Stimulated activated naive B cell treated with anti-CD40 and anti-IgM and Interleukin-4, amounts not matched to agents 10 μg/mL and 1 μg/mL and 100 μg/mL, for 72 hours (primary cell): ENCODE results near the gene RPS18.
A peak's percentile ranks its signal among the peaks of the same experiment; 100 is the strongest.
"Not testable (repeated sequence)": the region's sequence is repeated elsewhere in the genome, so short reads cannot be mapped to it uniquely, and the experiment has no call there.

ENCODE experiments used
- ATAC-seq, 2 donors: fragments of 150-1000 bp; cut with Tn5 transposase; replicated peaks; 2 replicates each; pipeline ENCODE4 v1.10.0; 2021; ENCODE audit warnings: moderate library complexity in 1 of 2
- DNase-seq: peaks from one replicate; pipeline ENCODE4 v3.0.0; 2021
- H3K27ac Mint-ChIP-seq: one replicate; pipeline ENCODE4 v1.8.0; 2022; ENCODE audit warnings: mild to moderate bottlenecking, mixed read lengths
- H3K27me3 Mint-ChIP-seq, 2 donors: one replicate each; pipeline ENCODE4 v1.8.0; 2022; ENCODE audit warnings: mixed read lengths in 2 of 2
- H3K36me3 Mint-ChIP-seq, 2 donors: one replicate each; pipeline ENCODE4 v1.8.0; 2022; ENCODE audit warnings: mixed read lengths in 2 of 2, mild to moderate bottlenecking in 1 of 2
- H3K4me1 Mint-ChIP-seq, 2 donors: one replicate each; pipeline ENCODE4 v1.8.0; 2022; ENCODE audit warnings: mixed read lengths in 2 of 2, mild to moderate bottlenecking in 1 of 2
- H3K4me3 Mint-ChIP-seq, 2 donors: one replicate each; pipeline ENCODE4 v1.8.0; 2022; ENCODE audit warnings: mild to moderate bottlenecking in 2 of 2, mixed read lengths in 2 of 2, moderate library complexity in 1 of 2
- H3K9me3 Mint-ChIP-seq, 2 donors: one replicate each; pipeline ENCODE4 v1.8.0; 2022; ENCODE audit warnings: mixed read lengths in 2 of 2, mild to moderate bottlenecking in 1 of 2

RPS18 gene

GRCh38 chr6:33276864-33277662 lies 5.2 kb downstream of the RPS18 start, which contains the start of gene B3GALT4:
Gene B3GALT4 (plus strand): TSS chr6:33277123. CDS start chr6:33277420, 297 bp downstream.
- no peaks in the 10 kb centered on the region for H3K27me3 Mint-ChIP-seq
- H3K4me3 Mint-ChIP-seq: peak within 1 kb of the TSS; percentile 99
- H3K36me3 Mint-ChIP-seq: peaks cover 58 to 59% of the 10 kb centered on the region in 2 donors
- DNase-seq (peak; percentile 86), ATAC-seq (peak; percentile 76 to 79)
- peaks cover 44 to 82% of the 10 kb centered on the region in 2 donors for H3K4me1 Mint-ChIP-seq
- H3K27ac Mint-ChIP-seq: peak within 1 kb of the TSS; percentile 100
- H3K9me3 Mint-ChIP-seq: no peaks in the 10 kb centered on the region

GRCh38 chr6:33277663-33278391 lies 6.0 kb downstream of the RPS18 start:
- ATAC-seq (peak; percentile 30 to 31), DNase-seq (peak; percentile 27)
- H3K27ac Mint-ChIP-seq: peak overlapping the region; percentile 97
- peaks cover 53 to 58% of the 10 kb centered on the region in 2 donors for H3K36me3 Mint-ChIP-seq
- H3K27me3 Mint-ChIP-seq: no peaks in the 10 kb centered on the region
- H3K4me3 Mint-ChIP-seq: peak overlapping the region; percentile 89 to 99
- peaks cover 41 to 77% of the 10 kb centered on the region in 2 donors for H3K4me1 Mint-ChIP-seq
- no peaks in the 10 kb centered on the region for H3K9me3 Mint-ChIP-seq

- ATAC-seq: no peak
- Mint-ChIP-seq H3K4me3 (peak overlapping the region in 1 of 2 donors; percentile 99), H3K9me3 (no peaks in the 10 kb centered on the region), H3K36me3 (peaks cover 48 to 55% of the 10 kb centered on the region in 2 donors), H3K27ac (peak overlapping the region; percentile 82), H3K27me3 (no peaks in the 10 kb centered on the region), H3K4me1 (peaks cover 39 to 72% of the 10 kb centered on the region in 2 donors)
- DNase-seq: no peak
Measured at GRCh38 chr6:33278392-33278741, 6.5 kb downstream of the RPS18 start.

GRCh38 chr6:33278810-33279209 lies 6.9 kb downstream of the RPS18 start:
- peaks cover 38 to 68% of the 10 kb centered on the region in 2 donors for H3K4me1 Mint-ChIP-seq
- H3K27ac Mint-ChIP-seq: peak overlapping the region; percentile 82
- H3K27me3 Mint-ChIP-seq: no peaks in the 10 kb centered on the region
- DNase-seq (no peak), ATAC-seq (no peak)
- H3K4me3 Mint-ChIP-seq: no peak overlapping the region
- H3K36me3 Mint-ChIP-seq: peaks cover 44 to 50% of the 10 kb centered on the region in 2 donors
- H3K9me3 Mint-ChIP-seq: no peaks in the 10 kb centered on the region

- H3K4me3 Mint-ChIP-seq: no peak overlapping the region
- no peak for ATAC-seq
Measured at GRCh38 chr6:33279257-33279695, 7.4 kb downstream of the RPS18 start.

GRCh38 chr6:33279971-33280511 lies 8.2 kb downstream of the RPS18 start:
- peaks cover 36 to 42% of the 10 kb centered on the region in 2 donors for H3K36me3 Mint-ChIP-seq
- peak overlapping the region; percentile 85 for H3K27ac Mint-ChIP-seq
- H3K27me3 Mint-ChIP-seq: no peaks in the 10 kb centered on the region
- DNase-seq (no peak), ATAC-seq (no peak)
- no peak overlapping the region for H3K4me3 Mint-ChIP-seq
- H3K9me3 Mint-ChIP-seq: no peaks in the 10 kb centered on the region
- H3K4me1 Mint-ChIP-seq: peaks cover 28 to 56% of the 10 kb centered on the region in 2 donors

More at GRCh38 chr6:33279257-33279695, 7.4 kb downstream of the RPS18 start:
- Mint-ChIP-seq H3K27me3 (no peaks in the 10 kb centered on the region), H3K9me3 (no peaks in the 10 kb centered on the region), H3K27ac (peak overlapping the region; percentile 69), H3K36me3 (peaks cover 43 to 48% of the 10 kb centered on the region in 2 donors), H3K4me1 (peaks cover 36 to 63% of the 10 kb centered on the region in 2 donors)
- no peak for DNase-seq

DNA sequence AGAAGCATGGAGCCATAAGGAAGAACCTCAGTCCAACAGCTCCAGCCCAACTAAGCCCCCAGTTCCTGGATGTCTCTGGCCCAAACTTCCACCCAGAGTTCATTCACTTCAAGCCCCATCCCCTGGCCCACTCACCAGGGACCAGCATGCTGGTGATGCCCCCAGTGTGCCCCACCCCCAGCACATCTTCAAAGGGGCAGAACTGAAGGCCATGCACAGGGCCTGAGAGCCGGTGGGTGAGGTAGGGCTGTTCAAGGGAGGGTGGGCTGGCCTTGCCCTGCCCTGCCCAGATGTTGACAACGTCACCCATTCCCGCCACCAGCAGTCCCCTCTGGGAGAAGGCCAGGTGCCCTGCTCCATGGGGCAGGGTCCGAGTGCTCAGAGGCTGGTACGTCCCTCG lies 8.7 kb downstream of the RPS18 start:
- Mint-ChIP-seq H3K27ac (peak overlapping the region; percentile 85), H3K4me1 (peaks cover 26 to 51% of the 10 kb centered on the region in 2 donors), H3K27me3 (no peaks in the 10 kb centered on the region), H3K4me3 (no peak overlapping the region), H3K36me3 (peaks cover 32 to 37% of the 10 kb centered on the region in 2 donors), H3K9me3 (no peaks in the 10 kb centered on the region)
- ATAC-seq (no peak), DNase-seq (no peak)

DNA sequence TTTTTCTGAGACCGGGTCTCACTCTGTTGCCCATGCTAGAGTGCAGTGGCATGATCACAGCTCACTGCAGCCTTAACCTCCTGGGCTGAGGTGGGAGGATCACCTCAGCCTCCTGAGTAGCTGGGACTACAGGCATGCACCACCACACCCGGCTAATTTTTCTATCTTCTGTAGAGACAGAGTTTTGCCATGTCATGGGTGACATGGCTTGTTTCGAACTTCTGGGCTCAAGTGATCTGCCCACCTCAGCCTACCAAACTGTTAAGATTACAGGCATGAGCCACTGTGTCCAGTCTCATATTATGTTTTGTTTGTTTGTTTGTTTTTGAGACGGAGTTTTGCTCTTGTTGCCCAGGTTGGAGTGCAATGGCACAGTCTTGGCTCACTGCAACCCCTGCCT lies 13.3 kb downstream of the RPS18 start:
- H3K27ac Mint-ChIP-seq, H3K27me3 Mint-ChIP-seq, ATAC-seq, H3K4me3 Mint-ChIP-seq, DNase-seq, H3K9me3 Mint-ChIP-seq: not testable (repeated sequence)
- Mint-ChIP-seq H3K4me1 (peaks cover 23 to 35% of the 10 kb centered on the region in 2 donors), H3K36me3 (peaks cover 20 to 46% of the 10 kb centered on the region in 2 donors)

DNA sequence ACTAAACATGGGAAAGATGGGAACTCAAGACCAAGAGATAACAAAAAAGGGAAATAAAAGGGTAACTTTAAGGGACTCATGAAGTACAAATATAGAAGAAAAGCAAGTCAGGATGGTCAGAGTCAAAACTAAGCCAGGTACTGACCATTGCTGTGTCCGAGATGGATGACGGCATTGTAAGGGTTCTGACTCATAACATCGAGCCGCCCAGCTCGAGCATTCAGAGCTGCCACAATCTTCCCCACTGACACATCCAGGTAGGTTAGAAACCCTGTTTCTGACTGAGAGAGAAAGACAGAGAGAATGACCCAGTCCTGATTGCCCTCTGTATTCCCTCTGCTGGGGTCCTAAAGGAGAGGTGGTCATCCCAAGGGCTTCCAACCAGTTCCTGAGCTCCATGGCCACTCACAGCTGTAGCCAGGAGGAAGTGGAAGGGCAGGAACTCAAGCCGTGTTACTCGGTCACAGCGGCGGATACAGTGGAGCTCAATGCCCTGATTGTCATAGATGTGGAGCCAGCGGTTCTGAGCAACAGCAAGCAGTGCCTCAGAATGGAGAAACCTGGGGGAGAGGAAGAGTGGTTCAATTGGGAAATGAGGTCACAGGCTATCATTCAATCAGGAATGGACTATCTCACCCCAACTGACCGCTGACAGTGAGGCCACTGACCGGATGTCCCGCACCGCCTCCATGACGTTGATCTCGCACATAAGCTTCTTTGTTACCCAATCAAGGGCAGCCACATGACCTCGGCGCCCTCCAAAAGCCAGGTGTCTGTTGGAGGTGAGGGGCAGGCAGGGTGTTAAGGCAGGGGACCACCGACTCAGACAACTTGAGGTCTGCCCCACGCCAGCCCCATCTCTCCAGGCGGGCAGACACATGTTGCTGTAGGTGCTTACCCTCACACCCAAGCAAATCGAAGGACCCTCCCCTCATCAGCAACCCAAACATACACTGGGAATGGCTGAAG lies 15.4 kb downstream of the RPS18 start:
- no peaks in the 10 kb centered on the region for H3K27me3 Mint-ChIP-seq
- ATAC-seq (no peak), DNase-seq (no peak)
- H3K4me1 Mint-ChIP-seq: peaks cover 30 to 40% of the 10 kb centered on the region in 2 donors
- H3K9me3 Mint-ChIP-seq: no peaks in the 10 kb centered on the region
- peaks cover 20 to 53% of the 10 kb centered on the region in 2 donors for H3K36me3 Mint-ChIP-seq
- peak overlapping the region; percentile 87 to 100 for H3K4me3 Mint-ChIP-seq
- peak overlapping the region; percentile 44 for H3K27ac Mint-ChIP-seq

DNA sequence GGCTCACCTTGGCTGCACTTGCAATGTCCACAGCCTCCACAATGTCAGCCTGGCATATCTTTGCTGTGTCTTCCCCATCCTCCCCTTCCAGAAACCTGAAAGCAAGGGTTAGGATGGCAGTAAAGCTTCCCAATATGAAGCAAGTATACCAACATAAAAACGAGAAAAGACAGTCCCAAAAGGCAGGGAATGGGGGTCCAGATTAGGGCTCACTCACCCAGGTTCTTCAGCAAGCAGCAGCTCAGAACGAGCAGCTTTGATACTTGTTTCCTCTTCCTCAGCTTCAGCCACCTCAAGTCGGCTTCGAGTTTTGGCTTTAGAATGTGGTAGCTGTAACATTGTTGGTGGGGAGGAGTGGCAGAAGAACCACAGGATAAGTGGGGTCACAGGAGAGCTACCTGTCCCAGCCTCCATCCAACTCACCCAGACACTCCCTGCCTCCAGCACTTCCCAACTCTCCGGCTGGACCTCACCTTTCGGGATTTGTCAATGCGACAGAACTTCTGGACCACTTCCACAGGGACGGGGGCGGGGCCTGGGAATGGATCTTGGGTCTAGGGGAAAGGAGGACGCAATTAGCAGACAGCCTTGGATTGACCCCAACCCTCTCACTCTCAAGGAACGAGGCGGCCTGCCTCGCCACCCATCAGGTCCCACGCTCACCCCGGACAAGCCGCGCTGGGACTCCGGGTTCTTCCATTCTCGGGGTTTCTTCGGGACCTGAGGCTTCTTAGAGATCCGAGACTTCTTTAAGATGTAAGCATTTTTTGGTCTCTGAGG lies 16.5 kb downstream of the RPS18 start:
- no peaks in the 10 kb centered on the region for H3K27me3 Mint-ChIP-seq

DNA sequence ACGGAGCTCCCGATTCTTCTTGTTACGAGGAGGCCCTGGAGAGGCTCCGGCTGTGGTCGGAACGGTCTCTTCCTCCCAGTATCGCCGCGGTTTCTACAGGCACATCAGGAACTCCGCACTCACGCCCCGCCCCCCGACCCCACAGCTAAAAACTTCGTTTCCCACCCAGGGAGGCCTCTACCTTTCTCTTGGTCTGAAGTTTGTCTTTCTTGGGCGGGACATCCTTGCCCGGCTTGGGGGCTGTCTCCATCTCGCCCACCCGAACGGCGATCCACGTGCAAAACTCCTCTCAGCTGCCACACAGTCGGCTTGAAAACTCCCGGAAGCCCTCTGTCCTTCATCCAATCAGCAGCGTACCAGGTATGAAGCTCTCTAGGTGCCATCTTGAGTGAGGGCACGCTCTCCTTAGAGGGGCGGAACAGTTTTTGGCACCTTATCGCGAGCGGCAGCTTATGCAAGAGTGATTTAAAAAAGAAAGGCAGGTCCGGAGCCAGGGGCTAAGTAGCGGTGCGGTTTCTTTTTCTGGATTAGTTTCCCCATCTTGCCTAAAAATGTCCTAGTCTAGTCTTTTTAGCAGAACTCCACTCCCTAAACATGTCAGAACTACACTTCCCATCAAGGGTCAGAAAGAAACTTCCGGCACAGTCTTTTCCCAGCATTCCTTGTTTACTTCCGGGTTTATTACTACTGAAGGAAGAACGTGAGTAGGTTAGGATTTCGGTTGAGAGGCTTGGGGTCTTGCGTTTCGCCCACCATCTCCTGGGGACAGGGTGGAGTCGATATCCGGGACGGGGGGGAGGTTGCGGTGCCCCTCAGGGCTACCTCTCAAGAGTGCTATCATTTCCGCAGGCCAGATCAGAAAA lies 17.3 kb downstream of the RPS18 start, which contains the start of the genes PFDN6 and WDR46:
Gene PFDN6 (plus strand): TSS at position 681 of the 863 bp plus-strand sequence. CDS start 256 bp downstream, outside the sequence.
Gene WDR46 (minus strand): TSS at position 319 of the 863 bp plus-strand sequence. CDS start 69 bp downstream, at position 250.
- peaks cover 27 to 60% of the 10 kb centered on the region in 2 donors for H3K36me3 Mint-ChIP-seq
- H3K9me3 Mint-ChIP-seq: no peaks in the 10 kb centered on the region
- ATAC-seq: peak; percentile 98
- peak within 1 kb of the TSS; percentile 99 for H3K27ac Mint-ChIP-seq
- peaks cover 33 to 40% of the 10 kb centered on the region in 2 donors for H3K4me1 Mint-ChIP-seq
- no peaks in the 10 kb centered on the region for H3K27me3 Mint-ChIP-seq
- peak within 1 kb of the TSS; percentile 87 to 100 for H3K4me3 Mint-ChIP-seq
- peak; percentile 80 for DNase-seq

More for the DNA sequence above, 16.5 kb downstream of the RPS18 start:
- Mint-ChIP-seq H3K9me3 (no peaks in the 10 kb centered on the region), H3K36me3 (peaks cover 25 to 56% of the 10 kb centered on the region in 2 donors), H3K4me3 (peak overlapping the region; percentile 87 to 100), H3K4me1 (peaks cover 30 to 40% of the 10 kb centered on the region in 2 donors), H3K27ac (peak overlapping the region; percentile 99)
- ATAC-seq (peak; percentile 1 to 7), DNase-seq (no peak)
